GM23338 (cell line): ENCODE results near the gene PRKAR1B. TPM values are rescaled to one million over a fixed set of nuclear protein-coding genes. Genes with fewer than 3 reads are reported as not detected.

Experiments used
- ATAC-seq: fragments of 200-7000 bp; cut with Tn5 transposase; 3 replicates; pipeline ENCODE4 v1.9.1; 2020
- DNase-seq: peaks from one replicate; pipeline ENCODE4 v3.0.0-alpha.2; 2015; ENCODE audit warnings: low spot score
- H2AFZ ChIP-seq: fragments of 200-600 bp; sonication (generic); 2 replicates; pipeline ENCODE4 v1.8.0; 2016; ENCODE audit warnings: antibody characterized with exemption, mild to moderate bottlenecking, moderate library complexity
- H3F3A ChIP-seq: fragments of 200-600 bp; sonication (generic); replicated peaks from 2 replicates; pipeline ENCODE4 v1.8.0; 2017; ENCODE audit warnings: antibody characterized with exemption, mixed run types, low read depth
- H3K27ac ChIP-seq: fragments of 200-600 bp; sonication (generic); 2 replicates; pipeline ENCODE4 v1.6.1; 2016; ENCODE audit warnings: low read depth
- H3K27me3 ChIP-seq: fragments of 200-600 bp; sonication (generic); 2 replicates; pipeline ENCODE4 v1.8.0; 2016; ENCODE audit warnings: mild to moderate bottlenecking, mixed run types, moderate library complexity; ENCODE audit not compliant: insufficient read depth
- H3K36me3 ChIP-seq: fragments of 200-600 bp; sonication (generic); 2 replicates; pipeline ENCODE4 v1.8.0; 2016; ENCODE audit warnings: mild to moderate bottlenecking; ENCODE audit not compliant: insufficient read depth
- H3K4me1 ChIP-seq: fragments of 200-600 bp; sonication (generic); 2 replicates; pipeline ENCODE4 v1.8.0; 2016; ENCODE audit warnings: mild to moderate bottlenecking, moderate library complexity; ENCODE audit not compliant: insufficient read depth
- H3K4me2 ChIP-seq: fragments of 200-600 bp; sonication (generic); 2 replicates; pipeline ENCODE4 v1.7.1; 2017; ENCODE audit warnings: mixed run types
- H3K4me3 ChIP-seq: fragments of 200-600 bp; sonication (generic); 2 replicates; pipeline ENCODE4 v1.6.1; 2016; ENCODE audit warnings: mixed run types
- H3K79me2 ChIP-seq: fragments of 200-600 bp; sonication (generic); replicated peaks from 2 replicates; pipeline ENCODE4 v1.8.0; 2017; ENCODE audit warnings: mild to moderate bottlenecking; ENCODE audit not compliant: insufficient read depth
- H3K9me2 ChIP-seq: fragments of 200-600 bp; sonication (generic); 2 replicates; pipeline ENCODE4 v1.8.0; 2017; ENCODE audit not compliant: insufficient read depth
- H4K20me1 ChIP-seq: fragments of 200-600 bp; sonication (generic); replicated peaks from 2 replicates; pipeline ENCODE4 v1.8.0; 2017; ENCODE audit warnings: mild to moderate bottlenecking; ENCODE audit not compliant: insufficient read depth
- H3K27ac Mint-ChIP-seq: 2 replicates; pipeline ENCODE4 v1.8.0; 2020; ENCODE audit warnings: inconsistent platforms, mild to moderate bottlenecking, moderate library complexity, mixed read lengths
- H3K27me3 Mint-ChIP-seq: 3 replicates; pipeline ENCODE4 v1.8.0; 2022; ENCODE audit warnings: low read depth, mild to moderate bottlenecking, moderate library complexity, mixed read lengths, inconsistent platforms; ENCODE audit not compliant: insufficient read depth, poor library complexity
- H3K36me3 Mint-ChIP-seq: 3 replicates; pipeline ENCODE4 v1.8.0; 2021; ENCODE audit warnings: low read depth, mild to moderate bottlenecking, inconsistent platforms, moderate library complexity, mixed read lengths
- H3K4me1 Mint-ChIP-seq: 3 replicates; pipeline ENCODE4 v1.8.0; 2020; ENCODE audit warnings: mild to moderate bottlenecking, inconsistent platforms, mixed read lengths
- H3K4me3 Mint-ChIP-seq: 3 replicates; pipeline ENCODE4 v1.8.0; 2021; ENCODE audit warnings: moderate library complexity, mild to moderate bottlenecking, inconsistent platforms, mixed read lengths
- H3K9me3 Mint-ChIP-seq: 3 replicates; pipeline ENCODE4 v1.8.0; 2020; ENCODE audit warnings: moderate library complexity, mild to moderate bottlenecking, inconsistent platforms, mixed read lengths
- POLR2AphosphoS5 ChIP-seq: IDR thresholded peaks from 2 replicates; pipeline ENCODE4 v1.6.1; 2016; ENCODE audit warnings: antibody characterized with exemption, low read depth
- STAT1 ChIP-seq: IDR thresholded peaks from one replicate; pipeline ENCODE4 v1.6.1; 2016; ENCODE audit warnings: antibody characterized with exemption; ENCODE audit not compliant: unreplicated experiment
- polyA plus RNA-seq: library from polyadenylated mRNA; unstranded; fragments of >200 nt; fragmentation: Nextera tagmentation; extraction: Ambion mirVana; gene quantifications from 2 replicates; pipeline ENCODE4 v1.2.1, GENCODE V29; 2016
- total RNA-seq: library from RNA; depleted of rRNA; stranded (reverse); fragments of >200 nt; shearing (Covaris generic); gene quantifications from 2 replicates; pipeline ENCODE4 v1.2.3, GENCODE V29; 2014
- TF ChIP-seq, protein P1 (sequence below): IDR thresholded peaks from one replicate; pipeline ENCODE4 v1.6.1; 2018; ENCODE audit warnings: antibody characterized with exemption; ENCODE audit not compliant: unreplicated experiment
- TF ChIP-seq, protein P2 (sequence below): fragments of 250-450 bp; sonication (Bioruptor Pico); IDR thresholded peaks from 2 replicates; pipeline ENCODE4 v1.5.0; 2020; ENCODE audit warnings: mild to moderate bottlenecking, moderate library complexity
- TF ChIP-seq, protein P3 (sequence below), 2 experiments: fragments of 200-600 bp in 1 of 2; sonication (generic) in 1 of 2; conservative IDR thresholded peaks; 2 replicates each; pipeline versions ENCODE4 v1.5.1 to v1.6.1; 2016 to 2017; ENCODE audit warnings: antibody characterized with exemption in 2 of 2, low read depth in 2 of 2, mild to moderate bottlenecking in 2 of 2, moderate library complexity in 1 of 2
- TF ChIP-seq, protein P4 (sequence below): IDR thresholded peaks from 2 replicates; pipeline ENCODE4 v1.6.1; 2016; ENCODE audit warnings: antibody characterized with exemption

PRKAR1B gene
- total and polyA plus RNA-seq, 2 experiments from 2014 or later, result 35.7 to 36.7 TPM

DNA sequence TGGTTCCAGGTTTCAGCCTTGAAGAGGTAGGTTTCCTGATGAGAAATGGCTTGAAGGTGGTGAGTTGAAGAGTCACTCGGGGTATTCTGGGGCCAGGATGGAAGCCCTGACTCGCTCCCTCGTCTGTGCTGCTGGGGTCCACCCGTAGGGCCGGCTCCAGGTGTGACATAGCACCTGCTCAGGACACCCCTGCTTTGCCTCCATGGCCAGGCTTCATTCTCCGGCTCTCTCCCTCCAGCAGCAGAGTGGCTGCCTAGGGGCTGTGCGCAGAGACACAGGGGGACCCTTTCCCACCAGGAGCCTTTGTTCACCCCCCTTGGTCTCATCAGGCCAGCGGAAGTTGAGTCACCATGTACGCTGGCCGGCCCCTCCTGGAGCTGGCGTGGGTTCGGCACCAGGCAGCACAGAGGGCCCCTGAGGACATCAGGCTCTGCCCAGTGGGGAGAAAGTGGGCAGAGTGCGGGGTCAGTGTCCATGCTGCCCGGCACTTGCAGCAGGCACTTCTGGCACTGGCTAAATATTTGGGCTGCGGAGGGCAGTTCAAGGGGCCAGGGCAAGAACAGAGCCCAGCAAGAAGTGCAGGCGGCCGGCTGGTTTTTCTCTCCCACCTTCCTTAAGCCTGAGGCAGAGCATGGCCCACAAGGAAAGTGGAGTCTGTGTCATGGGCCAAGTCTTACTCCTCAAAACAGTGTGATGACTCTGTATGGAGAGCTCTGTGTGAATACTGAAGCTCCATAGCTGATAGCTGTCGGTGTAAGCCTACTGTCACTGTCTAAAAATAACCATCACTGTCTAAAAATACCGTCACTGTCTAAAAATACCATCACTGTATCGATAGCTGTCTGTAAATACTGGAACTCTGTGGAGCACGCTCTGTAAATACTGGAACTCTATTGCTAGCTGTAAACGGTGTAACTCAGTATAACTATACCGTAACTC lies 3.7 kb upstream of the PRKAR1B start (continued):
- TF ChIP-seq, protein P1, sequence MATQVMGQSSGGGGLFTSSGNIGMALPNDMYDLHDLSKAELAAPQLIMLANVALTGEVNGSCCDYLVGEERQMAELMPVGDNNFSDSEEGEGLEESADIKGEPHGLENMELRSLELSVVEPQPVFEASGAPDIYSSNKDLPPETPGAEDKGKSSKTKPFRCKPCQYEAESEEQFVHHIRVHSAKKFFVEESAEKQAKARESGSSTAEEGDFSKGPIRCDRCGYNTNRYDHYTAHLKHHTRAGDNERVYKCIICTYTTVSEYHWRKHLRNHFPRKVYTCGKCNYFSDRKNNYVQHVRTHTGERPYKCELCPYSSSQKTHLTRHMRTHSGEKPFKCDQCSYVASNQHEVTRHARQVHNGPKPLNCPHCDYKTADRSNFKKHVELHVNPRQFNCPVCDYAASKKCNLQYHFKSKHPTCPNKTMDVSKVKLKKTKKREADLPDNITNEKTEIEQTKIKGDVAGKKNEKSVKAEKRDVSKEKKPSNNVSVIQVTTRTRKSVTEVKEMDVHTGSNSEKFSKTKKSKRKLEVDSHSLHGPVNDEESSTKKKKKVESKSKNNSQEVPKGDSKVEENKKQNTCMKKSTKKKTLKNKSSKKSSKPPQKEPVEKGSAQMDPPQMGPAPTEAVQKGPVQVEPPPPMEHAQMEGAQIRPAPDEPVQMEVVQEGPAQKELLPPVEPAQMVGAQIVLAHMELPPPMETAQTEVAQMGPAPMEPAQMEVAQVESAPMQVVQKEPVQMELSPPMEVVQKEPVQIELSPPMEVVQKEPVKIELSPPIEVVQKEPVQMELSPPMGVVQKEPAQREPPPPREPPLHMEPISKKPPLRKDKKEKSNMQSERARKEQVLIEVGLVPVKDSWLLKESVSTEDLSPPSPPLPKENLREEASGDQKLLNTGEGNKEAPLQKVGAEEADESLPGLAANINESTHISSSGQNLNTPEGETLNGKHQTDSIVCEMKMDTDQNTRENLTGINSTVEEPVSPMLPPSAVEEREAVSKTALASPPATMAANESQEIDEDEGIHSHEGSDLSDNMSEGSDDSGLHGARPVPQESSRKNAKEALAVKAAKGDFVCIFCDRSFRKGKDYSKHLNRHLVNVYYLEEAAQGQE, result no peak

DNA sequence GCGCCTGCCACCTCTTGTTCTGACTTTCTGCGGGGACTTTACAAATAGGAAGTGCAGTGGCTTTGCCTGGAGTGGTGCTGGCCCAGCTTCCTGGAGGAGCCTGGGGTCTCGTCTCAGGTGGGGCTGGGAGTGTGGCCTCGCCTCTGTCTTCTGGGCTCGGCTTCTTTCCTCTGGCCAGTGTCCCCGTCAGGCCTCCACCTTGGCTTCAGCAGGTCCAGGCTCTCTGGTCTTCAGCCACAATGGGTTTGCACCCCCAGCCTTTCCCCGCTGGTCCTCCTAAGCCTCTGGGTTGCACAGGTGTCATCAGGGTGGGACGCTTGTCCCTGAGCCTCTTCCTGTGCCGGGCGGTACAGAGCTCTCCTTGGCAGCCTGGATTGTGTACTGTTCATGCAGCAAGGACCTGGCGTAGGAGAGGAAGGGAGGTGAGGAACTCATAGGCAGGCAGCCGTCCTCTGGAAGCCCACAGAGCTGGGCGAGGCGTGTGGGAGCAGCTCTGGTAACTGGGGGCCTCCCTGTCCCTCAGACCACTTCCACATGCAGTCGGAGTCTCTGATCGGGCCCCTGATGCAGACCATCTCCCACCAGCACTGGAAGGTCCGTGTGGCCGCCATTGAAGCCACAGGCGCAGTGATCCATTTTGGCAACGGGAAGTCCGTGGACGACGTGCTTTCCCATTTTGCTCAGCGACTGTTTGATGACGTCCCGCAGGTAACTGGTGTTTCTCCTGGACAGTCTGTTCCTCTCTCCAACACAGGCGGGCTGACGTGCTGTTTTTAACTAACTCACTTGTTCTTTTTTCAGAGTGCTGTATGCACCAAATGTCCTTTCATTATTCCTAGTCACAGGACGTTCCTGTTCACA lies 2.3 kb upstream of the PRKAR1B start:
- Histone ChIP-seq H4K20me1 (peaks cover 9% of the 10 kb centered on the region; the same call in 1 of the 2 replicates), H3K79me2 (peaks cover 85% of the 10 kb centered on the region), H3K27me3 (no peaks in the 10 kb centered on the region), H2AFZ (no peak overlapping the region), H3K4me3 (no peak overlapping the region), H3K4me2 (no peak overlapping the region), H3F3A (no peaks in the 10 kb centered on the region), H3K9me2 (peaks cover 7% of the 10 kb centered on the region; the same call in 1 of the 2 replicates), H3K27ac (no peak overlapping the region), H3K4me1 (peaks cover 7% of the 10 kb centered on the region; the same call in 1 of the 2 replicates), H3K36me3 (peaks cover 11% of the 10 kb centered on the region; the same call in 1 of the 2 replicates)
- ATAC-seq (no peak), DNase-seq (no peak)
- Mint-ChIP-seq H3K27me3 (peaks cover 17% of the 10 kb centered on the region), H3K4me3 (peak overlapping the region; percentile 30; the same call in 1 of the 3 replicates), H3K9me3 (peaks cover 19% of the 10 kb centered on the region), H3K27ac (no peak overlapping the region), H3K4me1 (peaks cover 15% of the 10 kb centered on the region), H3K36me3 (peaks cover 40% of the 10 kb centered on the region)
- TF ChIP-seq STAT1, result no peak
- TF ChIP-seq, protein P2, sequence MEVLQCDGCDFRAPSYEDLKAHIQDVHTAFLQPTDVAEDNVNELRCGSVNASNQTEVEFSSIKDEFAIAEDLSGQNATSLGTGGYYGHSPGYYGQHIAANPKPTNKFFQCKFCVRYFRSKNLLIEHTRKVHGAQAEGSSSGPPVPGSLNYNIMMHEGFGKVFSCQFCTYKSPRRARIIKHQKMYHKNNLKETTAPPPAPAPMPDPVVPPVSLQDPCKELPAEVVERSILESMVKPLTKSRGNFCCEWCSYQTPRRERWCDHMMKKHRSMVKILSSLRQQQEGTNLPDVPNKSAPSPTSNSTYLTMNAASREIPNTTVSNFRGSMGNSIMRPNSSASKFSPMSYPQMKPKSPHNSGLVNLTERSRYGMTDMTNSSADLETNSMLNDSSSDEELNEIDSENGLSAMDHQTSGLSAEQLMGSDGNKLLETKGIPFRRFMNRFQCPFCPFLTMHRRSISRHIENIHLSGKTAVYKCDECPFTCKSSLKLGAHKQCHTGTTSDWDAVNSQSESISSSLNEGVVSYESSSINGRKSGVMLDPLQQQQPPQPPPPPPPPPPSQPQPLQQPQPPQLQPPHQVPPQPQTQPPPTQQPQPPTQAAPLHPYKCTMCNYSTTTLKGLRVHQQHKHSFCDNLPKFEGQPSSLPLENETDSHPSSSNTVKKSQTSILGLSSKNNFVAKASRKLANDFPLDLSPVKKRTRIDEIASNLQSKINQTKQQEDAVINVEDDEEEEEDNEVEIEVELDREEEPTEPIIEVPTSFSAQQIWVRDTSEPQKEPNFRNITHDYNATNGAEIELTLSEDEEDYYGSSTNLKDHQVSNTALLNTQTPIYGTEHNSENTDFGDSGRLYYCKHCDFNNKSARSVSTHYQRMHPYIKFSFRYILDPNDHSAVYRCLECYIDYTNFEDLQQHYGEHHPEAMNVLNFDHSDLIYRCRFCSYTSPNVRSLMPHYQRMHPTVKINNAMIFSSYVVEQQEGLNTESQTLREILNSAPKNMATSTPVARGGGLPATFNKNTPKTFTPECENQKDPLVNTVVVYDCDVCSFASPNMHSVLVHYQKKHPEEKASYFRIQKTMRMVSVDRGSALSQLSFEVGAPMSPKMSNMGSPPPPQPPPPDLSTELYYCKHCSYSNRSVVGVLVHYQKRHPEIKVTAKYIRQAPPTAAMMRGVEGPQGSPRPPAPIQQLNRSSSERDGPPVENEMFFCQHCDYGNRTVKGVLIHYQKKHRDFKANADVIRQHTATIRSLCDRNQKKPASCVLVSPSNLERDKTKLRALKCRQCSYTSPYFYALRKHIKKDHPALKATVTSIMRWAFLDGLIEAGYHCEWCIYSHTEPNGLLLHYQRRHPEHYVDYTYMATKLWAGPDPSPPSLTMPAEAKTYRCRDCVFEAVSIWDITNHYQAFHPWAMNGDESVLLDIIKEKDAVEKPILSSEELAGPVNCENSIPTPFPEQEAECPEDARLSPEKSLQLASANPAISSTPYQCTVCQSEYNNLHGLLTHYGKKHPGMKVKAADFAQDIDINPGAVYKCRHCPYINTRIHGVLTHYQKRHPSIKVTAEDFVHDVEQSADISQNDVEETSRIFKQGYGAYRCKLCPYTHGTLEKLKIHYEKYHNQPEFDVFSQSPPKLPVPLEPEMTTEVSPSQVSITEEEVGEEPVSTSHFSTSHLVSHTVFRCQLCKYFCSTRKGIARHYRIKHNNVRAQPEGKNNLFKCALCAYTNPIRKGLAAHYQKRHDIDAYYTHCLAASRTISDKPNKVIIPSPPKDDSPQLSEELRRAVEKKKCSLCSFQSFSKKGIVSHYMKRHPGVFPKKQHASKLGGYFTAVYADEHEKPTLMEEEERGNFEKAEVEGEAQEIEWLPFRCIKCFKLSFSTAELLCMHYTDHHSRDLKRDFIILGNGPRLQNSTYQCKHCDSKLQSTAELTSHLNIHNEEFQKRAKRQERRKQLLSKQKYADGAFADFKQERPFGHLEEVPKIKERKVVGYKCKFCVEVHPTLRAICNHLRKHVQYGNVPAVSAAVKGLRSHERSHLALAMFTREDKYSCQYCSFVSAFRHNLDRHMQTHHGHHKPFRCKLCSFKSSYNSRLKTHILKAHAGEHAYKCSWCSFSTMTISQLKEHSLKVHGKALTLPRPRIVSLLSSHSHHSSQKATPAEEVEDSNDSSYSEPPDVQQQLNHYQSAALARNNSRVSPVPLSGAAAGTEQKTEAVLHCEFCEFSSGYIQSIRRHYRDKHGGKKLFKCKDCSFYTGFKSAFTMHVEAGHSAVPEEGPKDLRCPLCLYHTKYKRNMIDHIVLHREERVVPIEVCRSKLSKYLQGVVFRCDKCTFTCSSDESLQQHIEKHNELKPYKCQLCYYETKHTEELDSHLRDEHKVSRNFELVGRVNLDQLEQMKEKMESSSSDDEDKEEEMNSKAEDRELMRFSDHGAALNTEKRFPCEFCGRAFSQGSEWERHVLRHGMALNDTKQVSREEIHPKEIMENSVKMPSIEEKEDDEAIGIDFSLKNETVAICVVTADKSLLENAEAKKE (CRISPR knock-in tag), result no peak
- TF ChIP-seq, protein P3, sequence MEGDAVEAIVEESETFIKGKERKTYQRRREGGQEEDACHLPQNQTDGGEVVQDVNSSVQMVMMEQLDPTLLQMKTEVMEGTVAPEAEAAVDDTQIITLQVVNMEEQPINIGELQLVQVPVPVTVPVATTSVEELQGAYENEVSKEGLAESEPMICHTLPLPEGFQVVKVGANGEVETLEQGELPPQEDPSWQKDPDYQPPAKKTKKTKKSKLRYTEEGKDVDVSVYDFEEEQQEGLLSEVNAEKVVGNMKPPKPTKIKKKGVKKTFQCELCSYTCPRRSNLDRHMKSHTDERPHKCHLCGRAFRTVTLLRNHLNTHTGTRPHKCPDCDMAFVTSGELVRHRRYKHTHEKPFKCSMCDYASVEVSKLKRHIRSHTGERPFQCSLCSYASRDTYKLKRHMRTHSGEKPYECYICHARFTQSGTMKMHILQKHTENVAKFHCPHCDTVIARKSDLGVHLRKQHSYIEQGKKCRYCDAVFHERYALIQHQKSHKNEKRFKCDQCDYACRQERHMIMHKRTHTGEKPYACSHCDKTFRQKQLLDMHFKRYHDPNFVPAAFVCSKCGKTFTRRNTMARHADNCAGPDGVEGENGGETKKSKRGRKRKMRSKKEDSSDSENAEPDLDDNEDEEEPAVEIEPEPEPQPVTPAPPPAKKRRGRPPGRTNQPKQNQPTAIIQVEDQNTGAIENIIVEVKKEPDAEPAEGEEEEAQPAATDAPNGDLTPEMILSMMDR (conservative IDR thresholded peaks at IDR 0.05; ENCODE audit: low read depth in 2 of 2), result no peak
- TF ChIP-seq POLR2AphosphoS5, result no peak
- TF ChIP-seq, protein P4, sequence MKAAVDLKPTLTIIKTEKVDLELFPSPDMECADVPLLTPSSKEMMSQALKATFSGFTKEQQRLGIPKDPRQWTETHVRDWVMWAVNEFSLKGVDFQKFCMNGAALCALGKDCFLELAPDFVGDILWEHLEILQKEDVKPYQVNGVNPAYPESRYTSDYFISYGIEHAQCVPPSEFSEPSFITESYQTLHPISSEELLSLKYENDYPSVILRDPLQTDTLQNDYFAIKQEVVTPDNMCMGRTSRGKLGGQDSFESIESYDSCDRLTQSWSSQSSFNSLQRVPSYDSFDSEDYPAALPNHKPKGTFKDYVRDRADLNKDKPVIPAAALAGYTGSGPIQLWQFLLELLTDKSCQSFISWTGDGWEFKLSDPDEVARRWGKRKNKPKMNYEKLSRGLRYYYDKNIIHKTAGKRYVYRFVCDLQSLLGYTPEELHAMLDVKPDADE, result no peak
